HepG2 (cell line): ENCODE data around the gene B9D2. TPM values are rescaled to one million over a fixed set of nuclear protein-coding genes. Genes with fewer than 3 reads are reported as not detected.
A peak's percentile ranks its signal among the peaks of the same experiment; 100 is the strongest.

Experiments
- HNRNPLL ChIP-seq: fragments of 200-400 bp; formaldehyde crosslinking; IDR thresholded peaks from 2 replicates; pipeline ENCODE4 v1.6.1; 2017; ENCODE audit warnings: mild to moderate bottlenecking, low read depth, low read length; ENCODE audit not compliant: poor library complexity, severe bottlenecking
- ISL2 ChIP-seq: sonication (generic); formaldehyde crosslinking; IDR thresholded peaks from 2 replicates; pipeline ENCODE4 v1.5.0; 2020; ENCODE audit warnings: missing genetic modification reagents
- KDM5B ChIP-seq: sonication (generic); formaldehyde crosslinking; IDR thresholded peaks from 2 replicates; pipeline ENCODE4 v1.4.0; 2020; ENCODE audit warnings: missing genetic modification reagents, mild to moderate bottlenecking, borderline replicate concordance
- MED13 ChIP-seq: sonication (generic); formaldehyde crosslinking; IDR thresholded peaks from 2 replicates; pipeline ENCODE4 v1.5.0; 2020; ENCODE audit warnings: missing genetic modification reagents
- NFIC ChIP-seq: IDR thresholded peaks from 2 replicates; pipeline ENCODE4 v1.6.1; 2012; ENCODE audit warnings: mild to moderate bottlenecking, low read length, inconsistent platforms
- NFKBIZ ChIP-seq: IDR thresholded peaks from 2 replicates; pipeline ENCODE4 v1.6.1; 2018; ENCODE audit warnings: missing genetic modification reagents, missing compliant biosample characterization
- RAD21 ChIP-seq: fragments of 450-650 bp; formaldehyde crosslinking; IDR thresholded peaks from 2 replicates; pipeline ENCODE4 v1.5.0; 2020; ENCODE audit warnings: mild to moderate bottlenecking
- RBFOX2 ChIP-seq: fragments of 200-400 bp; formaldehyde crosslinking; IDR thresholded peaks from 2 replicates; pipeline ENCODE4 v1.6.1; 2017; ENCODE audit warnings: low read depth, mild to moderate bottlenecking, low read length
- RFX5 ChIP-seq: IDR thresholded peaks from 2 replicates; pipeline ENCODE4 v1.6.1; 2011; ENCODE audit warnings: low read depth, low read length, improper control_type of control experiment
- SALL1 ChIP-seq: sonication (generic); formaldehyde crosslinking; IDR thresholded peaks from 2 replicates; pipeline ENCODE4 v1.8.0; 2022; ENCODE audit warnings: mild to moderate bottlenecking, missing genetic modification reagents
- SETDB1 ChIP-seq: sonication (generic); formaldehyde crosslinking; IDR thresholded peaks from 2 replicates; pipeline ENCODE4 v1.5.1; 2020; ENCODE audit warnings: missing genetic modification reagents, mild to moderate bottlenecking, borderline replicate concordance
- ZNF143 ChIP-seq: sonication (generic); formaldehyde crosslinking; IDR thresholded peaks from 2 replicates; pipeline ENCODE4 v1.4.0; 2020; ENCODE audit warnings: missing genetic modification reagents
- ZNF329 ChIP-seq: sonication (generic); formaldehyde crosslinking; IDR thresholded peaks from 2 replicates; pipeline ENCODE4 v1.9.0; 2021; ENCODE audit warnings: low read depth, mild to moderate bottlenecking, missing genetic modification reagents
- ZNF354B ChIP-seq: sonication (generic); formaldehyde crosslinking; IDR thresholded peaks from 2 replicates; pipeline ENCODE4 v1.8.0; 2022; ENCODE audit warnings: mild to moderate bottlenecking, missing genetic modification reagents
- ZNF367 ChIP-seq: sonication (generic); formaldehyde crosslinking; IDR thresholded peaks from 2 replicates; pipeline ENCODE4 v1.4.0; 2020; ENCODE audit warnings: missing genetic modification reagents, borderline replicate concordance
- ZNF496 ChIP-seq: sonication (generic); formaldehyde crosslinking; IDR thresholded peaks from 2 replicates; pipeline ENCODE4 v1.8.1; 2023; ENCODE audit warnings: mild to moderate bottlenecking, moderate library complexity, missing genetic modification reagents; ENCODE audit not compliant: insufficient replicate concordance
- ZNF672 ChIP-seq: sonication (generic); formaldehyde crosslinking; IDR thresholded peaks from 2 replicates; pipeline ENCODE4 v1.8.1; 2022; ENCODE audit warnings: missing genetic modification reagents
- ZSCAN25 ChIP-seq: sonication (generic); formaldehyde crosslinking; IDR thresholded peaks from 2 replicates; pipeline ENCODE4 v1.8.0; 2022; ENCODE audit warnings: mild to moderate bottlenecking, missing genetic modification reagents
- polyA plus RNA-seq, 8 experiments: library from polyadenylated mRNA; depleted of rRNA in 3 of 8; stranded (reverse) in 7 of 8; unstranded in 1 of 8; fragments of >200 nt; fragmentation: Illumina TruSeq in 4 of 8; extraction: Trizol in 4 of 8; gene quantifications; 2 replicates each; pipeline versions ENCODE4 v1.2.1 to v1.2.3, GENCODE V29; 2011 to 2016; ENCODE audit warnings: low read depth in 4 of 8, missing spikeins in 1 of 8, mixed read lengths in 1 of 8; ENCODE audit not compliant: insufficient read depth in 1 of 8
- total RNA-seq, 5 experiments: library from RNA; depleted of rRNA; stranded (reverse); fragments of >200 nt; fragmentation: Illumina TruSeq; extraction: Trizol; gene quantifications; 2 replicates each; pipeline ENCODE4 v1.2.3, GENCODE V29; 2016; ENCODE audit warnings: low read depth in 1 of 5
- TF ChIP-seq, protein P1 (sequence below): sonication (generic); formaldehyde crosslinking; IDR thresholded peaks from 2 replicates; pipeline ENCODE4 v1.5.0; 2020; ENCODE audit warnings: mild to moderate bottlenecking, missing genetic modification reagents
- TF ChIP-seq, protein P2 (sequence below): sonication (generic); formaldehyde crosslinking; IDR thresholded peaks from 2 replicates; pipeline ENCODE4 v1.5.0; 2020; ENCODE audit warnings: missing genetic modification reagents
- TF ChIP-seq, protein P3 (sequence below), 2 experiments: sonication (generic) in 1 of 2; formaldehyde crosslinking in 1 of 2; IDR thresholded peaks; 2 replicates each; pipeline versions ENCODE4 v1.4.0 to v1.6.1; 2018 to 2020; ENCODE audit warnings: missing genetic modification reagents in 2 of 2, borderline replicate concordance in 1 of 2, low read depth in 1 of 2, mild to moderate bottlenecking in 1 of 2, missing biosample characterization in 1 of 2

Gene B9D2
- total and polyA plus RNA-seq, 2 of the 13 experiments (the other 11 are each of a cell fraction or from before 2014, with no cell fraction given), result 3.1 to 4.4 TPM

DNA sequence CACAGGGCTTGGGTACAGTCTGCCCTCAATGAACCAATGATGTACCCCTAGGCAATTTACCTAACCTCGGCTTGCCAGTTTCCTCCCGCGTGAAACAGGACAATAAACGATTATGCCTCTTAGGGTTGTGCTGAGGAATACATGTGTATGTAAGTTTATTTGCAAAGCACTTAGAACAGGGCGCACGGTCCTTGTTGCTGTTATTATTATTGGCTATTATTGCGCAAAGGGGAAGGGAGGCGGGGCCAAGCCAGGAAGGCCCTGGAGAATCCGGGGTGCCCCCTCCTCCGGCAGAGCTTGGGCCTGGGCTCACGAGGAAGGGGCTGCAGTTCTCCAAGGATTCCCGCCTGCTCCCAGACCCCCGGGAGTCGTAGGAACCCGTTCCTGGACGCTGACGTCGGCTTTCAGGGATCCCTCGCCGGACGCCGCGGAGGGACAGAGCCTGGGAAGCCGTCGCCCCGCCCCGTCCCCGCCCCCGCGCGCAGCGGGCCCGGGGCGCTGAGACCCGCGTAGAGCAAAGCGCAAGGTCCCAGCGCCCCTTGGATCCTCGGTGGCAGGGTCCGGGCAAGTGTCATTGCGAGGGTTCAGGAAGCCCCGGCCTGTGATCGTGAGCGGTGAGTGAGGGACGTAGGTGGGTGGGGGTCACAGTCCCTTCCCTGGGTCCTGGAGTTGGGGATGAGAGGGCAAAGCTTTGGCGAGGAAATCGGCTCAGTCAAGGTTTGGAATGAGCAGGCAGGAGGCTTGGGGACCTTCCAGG, 12.5 kb upstream of the B9D2 start, which contains the start of gene TMEM91 (continued):
- TF ChIP-seq, protein P1, sequence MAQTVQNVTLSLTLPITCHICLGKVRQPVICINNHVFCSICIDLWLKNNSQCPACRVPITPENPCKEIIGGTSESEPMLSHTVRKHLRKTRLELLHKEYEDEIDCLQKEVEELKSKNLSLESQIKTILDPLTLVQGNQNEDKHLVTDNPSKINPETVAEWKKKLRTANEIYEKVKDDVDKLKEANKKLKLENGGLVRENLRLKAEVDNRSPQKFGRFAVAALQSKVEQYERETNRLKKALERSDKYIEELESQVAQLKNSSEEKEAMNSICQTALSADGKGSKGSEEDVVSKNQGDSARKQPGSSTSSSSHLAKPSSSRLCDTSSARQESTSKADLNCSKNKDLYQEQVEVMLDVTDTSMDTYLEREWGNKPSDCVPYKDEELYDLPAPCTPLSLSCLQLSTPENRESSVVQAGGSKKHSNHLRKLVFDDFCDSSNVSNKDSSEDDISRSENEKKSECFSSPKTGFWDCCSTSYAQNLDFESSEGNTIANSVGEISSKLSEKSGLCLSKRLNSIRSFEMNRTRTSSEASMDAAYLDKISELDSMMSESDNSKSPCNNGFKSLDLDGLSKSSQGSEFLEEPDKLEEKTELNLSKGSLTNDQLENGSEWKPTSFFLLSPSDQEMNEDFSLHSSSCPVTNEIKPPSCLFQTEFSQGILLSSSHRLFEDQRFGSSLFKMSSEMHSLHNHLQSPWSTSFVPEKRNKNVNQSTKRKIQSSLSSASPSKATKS, result no peak
- TF ChIP-seq HNRNPLL (peak; percentile 61), ZNF143 (CRISPR knock-in tag) (no peak), RFX5 (no peak), ZNF367 (CRISPR knock-in tag) (no peak), RBFOX2 (0 out of 2 replicates have a peak, but pooled peaks have one; percentile 30), NFKBIZ (no peak), NFIC (no peak), ISL2 (CRISPR knock-in tag) (0 out of 2 replicates have a peak, but pooled peaks have one; percentile 3), SETDB1 (CRISPR knock-in tag) (no peak), ZNF329 (CRISPR knock-in tag) (no peak), MED13 (CRISPR knock-in tag) (no peak), RAD21 (no peak), ZNF354B (no peak), ZNF496 (CRISPR knock-in tag) (no peak), ZNF672 (CRISPR knock-in tag) (no peak), ZSCAN25 (CRISPR knock-in tag) (no peak), KDM5B (peak; percentile 81; the same call in 1 of the 2 replicates), SALL1 (CRISPR knock-in tag) (peak; percentile 34; the same call in 1 of the 2 replicates)
- TF ChIP-seq, protein P2, sequence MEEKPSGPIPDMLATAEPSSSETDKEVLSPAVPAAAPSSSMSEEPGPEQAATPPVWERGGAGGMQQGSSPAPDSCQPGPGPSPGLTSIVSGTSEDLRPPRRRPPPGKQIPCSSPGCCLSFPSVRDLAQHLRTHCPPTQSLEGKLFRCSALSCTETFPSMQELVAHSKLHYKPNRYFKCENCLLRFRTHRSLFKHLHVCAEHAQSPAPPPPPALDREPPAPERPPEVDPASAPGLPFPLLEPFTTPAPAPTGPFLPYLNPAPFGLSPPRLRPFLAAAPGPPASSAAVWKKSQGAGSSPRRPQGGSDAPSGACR (CRISPR knock-in tag), result no peak
- TF ChIP-seq, protein P3, sequence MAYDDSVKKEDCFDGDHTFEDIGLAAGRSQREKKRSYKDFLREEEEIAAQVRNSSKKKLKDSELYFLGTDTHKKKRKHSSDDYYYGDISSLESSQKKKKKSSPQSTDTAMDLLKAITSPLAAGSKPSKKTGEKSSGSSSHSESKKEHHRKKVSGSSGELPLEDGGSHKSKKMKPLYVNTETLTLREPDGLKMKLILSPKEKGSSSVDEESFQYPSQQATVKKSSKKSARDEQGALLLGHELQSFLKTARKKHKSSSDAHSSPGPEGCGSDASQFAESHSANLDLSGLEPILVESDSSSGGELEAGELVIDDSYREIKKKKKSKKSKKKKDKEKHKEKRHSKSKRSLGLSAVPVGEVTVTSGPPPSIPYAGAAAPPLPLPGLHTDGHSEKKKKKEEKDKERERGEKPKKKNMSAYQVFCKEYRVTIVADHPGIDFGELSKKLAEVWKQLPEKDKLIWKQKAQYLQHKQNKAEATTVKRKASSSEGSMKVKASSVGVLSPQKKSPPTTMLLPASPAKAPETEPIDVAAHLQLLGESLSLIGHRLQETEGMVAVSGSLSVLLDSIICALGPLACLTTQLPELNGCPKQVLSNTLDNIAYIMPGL (CRISPR knock-in tag; IDR thresholded peaks at IDR 0.05; ENCODE audit: borderline replicate concordance in 1 of 2, low read depth in 1 of 2), result peak; percentile 29 to 43; a peak in 2 of 4 replicates
